ENCODE results near the gene KCNJ12. TPM values are rescaled to one million over a fixed set of nuclear protein-coding genes. Genes with fewer than 3 reads are reported as not detected.
"Not testable (repeated sequence)": the region's sequence is repeated elsewhere in the genome, so short reads cannot be mapped to it uniquely, and the experiment has no call there.

The KCNJ12 gene
- total RNA-seq, 1 donor from 2014 or later = 2.2 TPM

- Histone ChIP-seq H3K36me3 (no peaks in the 10 kb centered on the region), H3K4me3 (peak overlapping the region; percentile 17 to 37), H3K4me1 (peaks cover 21% of the 10 kb centered on the region), H3K27ac (peak overlapping the region; percentile 24), H3K9me3 (no peaks in the 10 kb centered on the region), H3K27me3 (no peaks in the 10 kb centered on the region)
- intact Hi-C loops (cut with DNase I) = loop anchor here (10.0 kb wide), 1 partner anchor 328 kb away; the partner anchor contains the start of gene DHRS7B
- TF ChIP-seq CTCF (IDR thresholded peaks at IDR 0.05) (peak in 2 of 3 experiments; percentile 58 to 66), POLR2AphosphoS5 (IDR thresholded peaks at IDR 0.05; ENCODE audit: insufficient read depth in 1 of 2, low read depth in 1 of 2) (peak; percentile 57 to 59), POLR2A (IDR thresholded peaks at IDR 0.05) (no peak)
- peak in 1 of 2 donors; percentile 84 for DNase-seq (ENCODE audit: extremely low spot score in 2 of 2)
Observed at GRCh38 chr17:21452377-21453143, 76.4 kb downstream of the KCNJ12 start.

GRCh38 chr17:21453144-21453898, 77.2 kb downstream of the KCNJ12 start:
- intact Hi-C loops (cut with DNase I) = loop anchor here (10.0 kb wide), 1 partner anchor 329 kb away; the partner anchor contains the start of gene DHRS7B
- TF ChIP-seq CTCF (IDR thresholded peaks at IDR 0.05) = no peak
- TF ChIP-seq POLR2A (IDR thresholded peaks at IDR 0.05) = no peak
- TF ChIP-seq POLR2AphosphoS5 (IDR thresholded peaks at IDR 0.05; ENCODE audit: insufficient read depth in 1 of 2, low read depth in 1 of 2) = no peak
- Histone ChIP-seq H3K4me1 (peaks cover 26% of the 10 kb centered on the region), H3K4me3 (peak overlapping the region; percentile 17 to 37), H3K27ac (peak overlapping the region; percentile 24), H3K36me3 (no peaks in the 10 kb centered on the region), H3K27me3 (no peaks in the 10 kb centered on the region), H3K9me3 (no peaks in the 10 kb centered on the region)
- DNase-seq (ENCODE audit: extremely low spot score in 2 of 2) = no peak

- H3K4me3 ChIP-seq; H3K27me3 ChIP-seq; DNase-seq (ENCODE audit: extremely low spot score in 2 of 2); H3K36me3 ChIP-seq; H3K9me3 ChIP-seq; H3K27ac ChIP-seq: not testable (repeated sequence)
- H3K4me1 ChIP-seq = peaks cover 26% of the 10 kb centered on the region
- intact Hi-C loops (cut with DNase I) = loop anchor here (10.0 kb wide), 1 partner anchor 329 kb away; the partner anchor contains the start of gene DHRS7B
Observed at GRCh38 chr17:21454006-21454405, 77.8 kb downstream of the KCNJ12 start.

GRCh38 chr17:21454441-21454840, 78.3 kb downstream of the KCNJ12 start:
- TF ChIP-seq POLR2A (IDR thresholded peaks at IDR 0.05) (no peak), POLR2AphosphoS5 (IDR thresholded peaks at IDR 0.05; ENCODE audit: insufficient read depth in 1 of 2, low read depth in 1 of 2) (no peak), CTCF (IDR thresholded peaks at IDR 0.05) (no peak)
- Histone ChIP-seq H3K4me3 (no peak overlapping the region), H3K27me3 (no peaks in the 10 kb centered on the region), H3K4me1 (peaks cover 26% of the 10 kb centered on the region), H3K9me3 (no peaks in the 10 kb centered on the region), H3K36me3 (no peaks in the 10 kb centered on the region), H3K27ac (no peak overlapping the region)
- intact Hi-C loops (cut with DNase I) = loop anchor here (10.0 kb wide), 1 partner anchor 330 kb away; the partner anchor contains the start of gene DHRS7B
- peak in 1 of 2 donors; percentile 18 for DNase-seq (ENCODE audit: extremely low spot score in 2 of 2)

- DNase-seq (ENCODE audit: extremely low spot score in 2 of 2) = no peak
- peaks cover 26% of the 10 kb centered on the region for H3K4me1 ChIP-seq
- H3K27me3 ChIP-seq = no peaks in the 10 kb centered on the region
- TF ChIP-seq POLR2AphosphoS5 (IDR thresholded peaks at IDR 0.05; ENCODE audit: insufficient read depth in 1 of 2, low read depth in 1 of 2) (no peak), POLR2A (IDR thresholded peaks at IDR 0.05) (no peak), CTCF (IDR thresholded peaks at IDR 0.05) (no peak)
- intact Hi-C loops (cut with DNase I) = loop anchor here (5.0 to 10.0 kb wide), 2 partner anchors 52 to 331 kb away; partner anchors contain the start of gene DHRS7B
- no peak overlapping the region for H3K4me3 ChIP-seq
- no peaks in the 10 kb centered on the region for H3K36me3 ChIP-seq
- no peak overlapping the region for H3K27ac ChIP-seq
- H3K9me3 ChIP-seq = no peaks in the 10 kb centered on the region
Observed at GRCh38 chr17:21455761-21456160, 79.6 kb downstream of the KCNJ12 start.

GRCh38 chr17:21456449-21456848, 80.3 kb downstream of the KCNJ12 start:
- intact Hi-C loops (cut with DNase I) = loop anchor here (5.0 to 10.0 kb wide), 2 partner anchors 51 to 332 kb away; partner anchors contain the start of gene DHRS7B
- not testable (repeated sequence) for DNase-seq (ENCODE audit: extremely low spot score in 2 of 2); H3K27me3 ChIP-seq; H3K27ac ChIP-seq; H3K36me3 ChIP-seq; H3K9me3 ChIP-seq; H3K4me3 ChIP-seq
- H3K4me1 ChIP-seq = peaks cover 26% of the 10 kb centered on the region
